Endodermal cell (in vitro differentiated cells): ENCODE data around the gene DOCK10. TPM values are rescaled to one million over a fixed set of nuclear protein-coding genes. Genes with fewer than 3 reads are reported as not detected.

Experiments
- DNase-seq: peaks from one replicate; pipeline ENCODE4 v3.0.0-alpha.2; 2017
- H3K27ac ChIP-seq: 2 replicates; pipeline ENCODE4 v1.5.1; 2013; ENCODE audit warnings: mild to moderate bottlenecking, low read depth, low read length, moderate library complexity
- H3K27me3 ChIP-seq: 2 replicates; pipeline ENCODE4 v1.6.1; 2013; ENCODE audit warnings: mild to moderate bottlenecking, low read length, moderate library complexity; ENCODE audit not compliant: insufficient read depth, control insufficient read depth, poor library complexity, severe bottlenecking
- H3K36me3 ChIP-seq: 2 replicates; pipeline ENCODE4 v1.7.0; 2013; ENCODE audit warnings: mild to moderate bottlenecking, low read length, moderate library complexity; ENCODE audit not compliant: control insufficient read depth, insufficient read depth
- H3K4me1 ChIP-seq: one replicate; pipeline ENCODE4 v1.7.0; 2013; ENCODE audit warnings: low read length; ENCODE audit not compliant: control insufficient read depth, insufficient read depth
- H3K4me3 ChIP-seq: 2 replicates; pipeline ENCODE4 v1.5.1; 2013; ENCODE audit warnings: mild to moderate bottlenecking, low read length, moderate library complexity
- H3K9ac ChIP-seq: 2 replicates; pipeline ENCODE4 v1.6.1; 2013; ENCODE audit warnings: mild to moderate bottlenecking, low read length, moderate library complexity; ENCODE audit not compliant: poor library complexity, severe bottlenecking; ENCODE audit errors: extremely low read depth
- H3K9me3 ChIP-seq: 2 replicates; pipeline ENCODE4 v1.6.1; 2013; ENCODE audit warnings: mild to moderate bottlenecking, low read length, moderate library complexity; ENCODE audit not compliant: control insufficient read depth
- H3K27ac Mint-ChIP-seq: 2 replicates; pipeline ENCODE4 v1.8.0; 2020; ENCODE audit warnings: mixed read lengths
- H3K27me3 Mint-ChIP-seq: 2 replicates; pipeline ENCODE4 v1.8.0; 2021; ENCODE audit warnings: mild to moderate bottlenecking, mixed read lengths; ENCODE audit not compliant: insufficient read depth
- H3K36me3 Mint-ChIP-seq: 2 replicates; pipeline ENCODE4 v1.8.0; 2020; ENCODE audit warnings: low read depth, mixed read lengths
- H3K4me1 Mint-ChIP-seq: 2 replicates; pipeline ENCODE4 v1.8.0; 2020; ENCODE audit warnings: mixed read lengths
- H3K4me3 Mint-ChIP-seq: 2 replicates; pipeline ENCODE4 v1.8.0; 2020; ENCODE audit warnings: mild to moderate bottlenecking, moderate library complexity, mixed read lengths
- H3K9me3 Mint-ChIP-seq: 2 replicates; pipeline ENCODE4 v1.8.0; 2020; ENCODE audit warnings: mild to moderate bottlenecking, mixed read lengths
- CTCF ChIP-seq: fragments of 200-600 bp; sonication (generic); conservative IDR thresholded peaks from 2 replicates; pipeline ENCODE4 v1.5.0; 2021; ENCODE audit warnings: antibody characterized with exemption, mild to moderate bottlenecking
- WGBS, 2 experiments: methylation state at CpG; one replicate each; pipeline versions ENCODE4 v1.1.5 to v1.1.7; 2013; ENCODE audit warnings: missing lambda C conversion rate in 2 of 2, mixed read lengths in 1 of 2; ENCODE audit not compliant: insufficient coverage in 1 of 2, insufficient read length in 1 of 2; 5-methylcytosine and 5-hydroxymethylcytosine counted together
- total RNA-seq, 2 donors: library from RNA; stranded (reverse); fragmentation: NEBNext Ultra II Directional in 1 of 2; extraction: Animal tissue kit (Norgen Biotek cat#: 25700) in 1 of 2; gene quantifications; 2 replicates in 1 of 2; 3 replicates in 1 of 2; pipeline ENCODE4 v1.2.1, GENCODE V29; 2021

Gene DOCK10
- total RNA-seq, 2 donors from 2014 or later, result 0.44 to 1.4 TPM

GRCh38 chr2:225020168-225020849 is 22.0 kb downstream of the DOCK10 start:
- no peaks in the 10 kb centered on the region for H3K9me3 Mint-ChIP-seq
- Histone ChIP-seq H3K27ac (no peak overlapping the region), H3K4me3 (no peak overlapping the region), H3K27me3 (no peaks in the 10 kb centered on the region), H3K9ac (no peak overlapping the region), H3K4me1 (no peaks in the 10 kb centered on the region), H3K9me3 (no peaks in the 10 kb centered on the region), H3K36me3 (no peaks in the 10 kb centered on the region)
- H3K36me3 Mint-ChIP-seq, result no peaks in the 10 kb centered on the region
- H3K4me3 Mint-ChIP-seq, result no peak overlapping the region
- WGBS, 2 experiments, result 98% methylated on average over 3 of the region's 3 CpGs; no CpG with 5 or more reads in 1 of the 2 experiments
- H3K4me1 Mint-ChIP-seq, result no peaks in the 10 kb centered on the region
- TF ChIP-seq CTCF, result no peak
- no peak overlapping the region for H3K27ac Mint-ChIP-seq
- no peak for DNase-seq
- H3K27me3 Mint-ChIP-seq, result no peaks in the 10 kb centered on the region

DNA sequence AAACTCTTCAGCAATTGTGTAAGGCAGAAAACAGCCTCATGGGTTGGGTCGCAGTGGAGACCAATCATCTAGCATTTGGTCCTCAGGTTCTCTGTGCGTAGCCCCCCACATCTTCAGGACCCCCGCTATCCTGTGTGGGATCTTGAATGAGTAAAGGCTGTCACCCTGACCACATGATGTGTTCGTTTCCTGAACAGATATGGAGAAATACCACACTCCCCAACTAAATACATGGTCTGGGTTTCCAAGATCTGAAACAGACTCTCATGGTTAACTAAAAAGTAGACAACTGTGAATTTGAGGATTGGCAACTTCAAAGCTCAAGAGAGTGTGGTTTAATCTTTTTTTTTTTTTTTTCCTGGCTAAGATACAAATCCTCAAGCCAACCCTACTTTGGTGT is 23.2 kb downstream of the DOCK10 start:
- Histone ChIP-seq H3K27me3 (no peaks in the 10 kb centered on the region), H3K4me1 (no peaks in the 10 kb centered on the region), H3K9me3 (no peaks in the 10 kb centered on the region), H3K9ac (no peak overlapping the region), H3K36me3 (no peaks in the 10 kb centered on the region), H3K27ac (no peak overlapping the region), H3K4me3 (no peak overlapping the region)
- TF ChIP-seq CTCF, result no peak
- H3K36me3 Mint-ChIP-seq, result no peaks in the 10 kb centered on the region
- WGBS, 2 experiments, result 94% methylated on average over 4 of the region's 4 CpGs; no CpG with 5 or more reads in 1 of the 2 experiments
- H3K4me3 Mint-ChIP-seq, result no peak overlapping the region
- DNase-seq, result no peak
- H3K27me3 Mint-ChIP-seq, result no peaks in the 10 kb centered on the region
- H3K4me1 Mint-ChIP-seq, result no peaks in the 10 kb centered on the region
- H3K9me3 Mint-ChIP-seq, result no peaks in the 10 kb centered on the region
- H3K27ac Mint-ChIP-seq, result no peak overlapping the region

- no peaks in the 10 kb centered on the region for H3K9me3 ChIP-seq
- WGBS, 2 experiments, result 89 to 100% methylated on average over 1 to 3 of the region's 3 CpGs
Measured at GRCh38 chr2:225017713-225018112, 24.6 kb downstream of the DOCK10 start.

More at GRCh38 chr2:225017713-225018112, 24.6 kb downstream of the DOCK10 start:
- Mint-ChIP-seq H3K4me3 (no peak overlapping the region), H3K27ac (no peak overlapping the region), H3K36me3 (no peaks in the 10 kb centered on the region), H3K27me3 (no peaks in the 10 kb centered on the region), H3K9me3 (no peaks in the 10 kb centered on the region), H3K4me1 (peaks cover 6% of the 10 kb centered on the region)
- no peak overlapping the region for H3K27ac ChIP-seq
- no peak for TF ChIP-seq CTCF
- H3K4me1 ChIP-seq, result no peaks in the 10 kb centered on the region
- no peak for DNase-seq
- H3K36me3 ChIP-seq, result no peaks in the 10 kb centered on the region
- no peak overlapping the region for H3K9ac ChIP-seq
- no peaks in the 10 kb centered on the region for H3K27me3 ChIP-seq
- no peak overlapping the region for H3K4me3 ChIP-seq
